Stimulated activated CD8-positive, alpha-beta memory T cell treated with anti-CD3 and anti-CD28 coated beads, Interleukin-4, amount 100 ng/mL, for 4 hours (primary cell): Measurements from ENCODE around the gene NAA80.

ENCODE experiments used
- DNase-seq, 2 donors: peaks; one replicate each; pipeline ENCODE4 v3.0.0-alpha.2; 2020; ENCODE audit warnings: low read depth in 2 of 2, low spot score in 1 of 2

The NAA80 gene

DNA sequence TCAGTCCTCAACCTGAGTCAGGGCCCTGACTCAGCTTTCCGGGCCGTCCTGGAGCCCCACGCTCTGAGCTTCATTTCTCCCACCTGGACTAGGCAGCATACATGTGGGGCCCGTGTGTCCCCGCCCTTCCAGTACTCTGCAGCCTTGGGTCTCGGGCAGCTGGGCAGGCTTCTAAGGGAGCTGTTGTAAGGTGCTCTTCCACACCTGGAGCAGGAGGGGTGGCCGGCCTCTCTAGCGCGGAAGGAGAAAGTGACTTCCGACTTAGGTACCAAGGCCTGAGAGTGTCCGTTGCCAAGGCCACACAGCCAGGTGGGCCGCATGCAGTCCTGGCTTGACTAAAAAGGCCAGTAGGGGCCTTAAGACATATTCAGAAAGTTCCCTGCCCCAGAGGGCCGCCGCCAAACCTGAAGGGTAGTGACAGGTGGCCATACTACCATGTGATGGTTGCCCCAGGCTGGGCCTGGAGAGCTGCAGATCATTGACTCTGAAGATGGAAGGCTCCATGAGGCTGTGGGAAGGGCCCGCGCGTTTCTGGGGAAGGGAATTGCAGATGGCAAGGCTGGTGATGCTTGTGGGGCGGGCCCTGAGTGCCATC is 39.7 kb downstream of the NAA80 start:
- no peak for DNase-seq

GRCh38 chr3:50258979-50259378 is 40.2 kb downstream of the NAA80 start:
- DNase-seq: no peak

GRCh38 chr3:50258029-50258680 is 41.0 kb downstream of the NAA80 start:
- DNase-seq: no peak

DNA sequence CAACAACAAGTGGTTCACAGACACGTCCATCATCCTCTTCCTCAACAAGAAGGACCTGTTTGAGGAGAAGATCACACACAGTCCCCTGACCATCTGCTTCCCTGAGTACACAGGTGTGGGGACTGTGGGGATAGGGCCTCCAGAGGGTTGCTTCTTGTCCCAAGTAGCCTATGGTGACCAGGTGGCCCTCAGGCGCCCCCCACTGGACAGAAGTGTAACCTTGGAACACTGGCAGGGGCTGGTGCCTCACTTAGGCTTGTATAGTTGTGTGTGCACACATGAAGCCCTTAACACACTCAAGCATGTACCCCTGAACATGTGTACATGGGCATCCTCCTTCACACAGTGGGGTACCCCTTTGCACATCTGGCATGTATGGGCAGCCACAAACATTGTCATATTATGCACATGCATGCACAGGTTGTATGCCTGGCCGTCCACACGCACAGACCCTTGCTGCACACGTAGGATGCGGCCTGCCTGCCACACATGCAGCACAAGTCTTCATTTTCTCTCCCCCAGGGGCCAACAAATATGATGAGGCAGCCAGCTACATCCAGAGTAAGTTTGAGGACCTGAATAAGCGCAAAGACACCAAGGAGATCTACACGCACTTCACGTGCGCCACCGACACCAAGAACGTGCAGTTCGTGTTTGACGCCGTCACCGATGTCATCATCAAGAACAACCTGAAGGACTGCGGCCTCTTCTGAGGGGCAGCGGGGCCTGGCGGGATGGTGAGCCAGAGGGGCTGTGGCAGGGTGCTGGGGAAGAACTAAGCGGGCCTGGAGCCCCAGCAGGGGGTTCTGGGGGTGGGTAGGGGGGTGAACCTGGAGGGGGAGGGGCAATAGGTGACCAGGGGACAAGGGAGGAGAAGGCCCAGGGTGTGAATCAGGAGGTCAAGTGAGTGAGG is 42.0 kb downstream of the NAA80 start:
- no peak for DNase-seq

DNA sequence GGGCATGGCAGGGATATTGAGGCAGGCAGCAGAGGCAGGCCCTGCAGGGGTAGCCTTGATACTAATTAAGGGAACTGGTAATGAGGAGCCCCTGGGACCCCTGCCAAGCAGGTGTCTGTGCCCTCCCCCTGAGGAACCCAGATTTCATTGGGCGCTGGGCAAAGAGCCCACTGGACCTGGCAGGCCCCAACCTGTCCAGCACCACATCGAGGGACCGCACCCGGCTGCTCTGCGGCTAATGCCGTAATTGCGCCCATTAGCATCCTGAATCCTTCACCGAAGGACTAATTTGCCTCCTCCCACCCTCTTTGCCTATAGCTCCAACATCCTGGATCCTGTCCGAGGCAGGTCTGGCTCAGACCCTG is 44.0 kb downstream of the NAA80 start:
- no peak for DNase-seq

- DNase-seq: no peak
Observed at GRCh38 chr3:50254577-50255250, 44.5 kb downstream of the NAA80 start.

- peak in 1 of 2 donors; percentile 43 for DNase-seq
Observed at GRCh38 chr3:50251220-50251619, 48.0 kb downstream of the NAA80 start.

GRCh38 chr3:50250514-50250913 is 48.7 kb downstream of the NAA80 start:
- no peak for DNase-seq

GRCh38 chr3:50249457-50249856 is 49.7 kb downstream of the NAA80 start:
- no peak for DNase-seq

DNA sequence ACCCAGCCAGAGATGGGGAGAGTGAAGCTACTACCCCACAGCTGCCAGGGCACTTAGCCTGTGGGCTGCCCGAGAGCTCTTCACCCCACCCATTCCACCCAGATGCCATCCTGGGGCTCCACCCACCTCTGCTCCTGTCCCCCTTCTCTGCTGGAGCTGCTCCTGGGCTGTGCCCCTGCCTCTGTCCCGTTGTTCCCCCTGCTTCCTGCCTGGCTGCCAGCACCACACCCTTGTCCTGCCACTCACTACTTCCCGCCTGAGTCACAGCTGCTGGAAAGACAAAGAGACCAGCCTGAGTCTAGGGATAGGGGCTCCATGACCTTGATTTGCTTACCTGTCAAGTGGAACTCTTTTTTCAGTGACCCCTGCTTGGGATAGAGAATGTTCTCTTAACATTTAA is 50.8 kb downstream of the NAA80 start:
- no peak for DNase-seq

GRCh38 chr3:50246517-50246954 is 52.7 kb downstream of the NAA80 start:
- peak; percentile 64 to 75 for DNase-seq
